Neutrophil (primary cell): ENCODE results near the gene VDR.
A peak's percentile ranks its signal among the peaks of the same experiment; 100 is the strongest.

ENCODE experiments used
- H3K27ac ChIP-seq: fragments of 200-600 bp; sonication (generic); 2 replicates; pipeline ENCODE4 v1.5.1; 2016; ENCODE audit warnings: mild to moderate bottlenecking, moderate library complexity
- H3K27me3 ChIP-seq: fragments of 200-600 bp; sonication (generic); 2 replicates; pipeline ENCODE4 v1.6.0; 2016; ENCODE audit warnings: mild to moderate bottlenecking
- H3K36me3 ChIP-seq: fragments of 200-600 bp; sonication (generic); 2 replicates; pipeline ENCODE4 v1.5.1; 2017
- H3K4me1 ChIP-seq, 2 experiments: fragments of 200-600 bp in 1 of 2; sonication (generic) in 1 of 2; 1 replicate in 1 of 2; 2 replicates in 1 of 2; pipeline versions ENCODE4 v1.5.1 to v1.6.1; 2013 to 2016; ENCODE audit warnings: low read depth in 1 of 2, low read length in 1 of 2, mild to moderate bottlenecking in 1 of 2, moderate library complexity in 1 of 2; ENCODE audit not compliant: control insufficient read depth in 1 of 2, insufficient read depth in 1 of 2
- H3K4me3 ChIP-seq, 2 experiments: fragments of 200-600 bp in 1 of 2; sonication (generic) in 1 of 2; 1 replicate in 1 of 2; 2 replicates in 1 of 2; pipeline ENCODE4 v1.5.1; 2013 to 2016; ENCODE audit warnings: low read depth in 1 of 2, low read length in 1 of 2, mild to moderate bottlenecking in 1 of 2, moderate library complexity in 1 of 2
- H3K9me3 ChIP-seq: fragments of 200-600 bp; sonication (generic); 2 replicates; pipeline ENCODE4 v1.5.1; 2016
- TF ChIP-seq, protein P1 (sequence below): fragments of 200-600 bp; sonication (generic); IDR thresholded peaks from 2 replicates; pipeline ENCODE4 v1.5.1; 2016; ENCODE audit warnings: antibody characterized with exemption

The VDR gene

GRCh38 chr12:47902131-47902639, 2.6 kb downstream of the VDR start:
- peak overlapping the region; percentile 93 for H3K27ac ChIP-seq
- peaks cover 62 to 63% of the 10 kb centered on the region in 2 experiments for H3K4me1 ChIP-seq
- peaks cover 16% of the 10 kb centered on the region for H3K36me3 ChIP-seq
- peaks cover 24% of the 10 kb centered on the region for H3K27me3 ChIP-seq
- TF ChIP-seq, protein P1, sequence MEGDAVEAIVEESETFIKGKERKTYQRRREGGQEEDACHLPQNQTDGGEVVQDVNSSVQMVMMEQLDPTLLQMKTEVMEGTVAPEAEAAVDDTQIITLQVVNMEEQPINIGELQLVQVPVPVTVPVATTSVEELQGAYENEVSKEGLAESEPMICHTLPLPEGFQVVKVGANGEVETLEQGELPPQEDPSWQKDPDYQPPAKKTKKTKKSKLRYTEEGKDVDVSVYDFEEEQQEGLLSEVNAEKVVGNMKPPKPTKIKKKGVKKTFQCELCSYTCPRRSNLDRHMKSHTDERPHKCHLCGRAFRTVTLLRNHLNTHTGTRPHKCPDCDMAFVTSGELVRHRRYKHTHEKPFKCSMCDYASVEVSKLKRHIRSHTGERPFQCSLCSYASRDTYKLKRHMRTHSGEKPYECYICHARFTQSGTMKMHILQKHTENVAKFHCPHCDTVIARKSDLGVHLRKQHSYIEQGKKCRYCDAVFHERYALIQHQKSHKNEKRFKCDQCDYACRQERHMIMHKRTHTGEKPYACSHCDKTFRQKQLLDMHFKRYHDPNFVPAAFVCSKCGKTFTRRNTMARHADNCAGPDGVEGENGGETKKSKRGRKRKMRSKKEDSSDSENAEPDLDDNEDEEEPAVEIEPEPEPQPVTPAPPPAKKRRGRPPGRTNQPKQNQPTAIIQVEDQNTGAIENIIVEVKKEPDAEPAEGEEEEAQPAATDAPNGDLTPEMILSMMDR, result no peak
- peak overlapping the region in 1 of 2 experiments; percentile 41 for H3K4me3 ChIP-seq
- H3K9me3 ChIP-seq, result no peaks in the 10 kb centered on the region

- Histone ChIP-seq H3K27ac (peak overlapping the region; percentile 93), H3K36me3 (peaks cover 16% of the 10 kb centered on the region), H3K4me1 (peaks cover 67 to 68% of the 10 kb centered on the region in 2 experiments), H3K27me3 (peaks cover 19% of the 10 kb centered on the region), H3K9me3 (no peaks in the 10 kb centered on the region), H3K4me3 (peak overlapping the region; percentile 25 to 41)
- TF ChIP-seq, protein P1, result no peak
Measured at GRCh38 chr12:47901718-47902093, 3.1 kb downstream of the VDR start.

DNA sequence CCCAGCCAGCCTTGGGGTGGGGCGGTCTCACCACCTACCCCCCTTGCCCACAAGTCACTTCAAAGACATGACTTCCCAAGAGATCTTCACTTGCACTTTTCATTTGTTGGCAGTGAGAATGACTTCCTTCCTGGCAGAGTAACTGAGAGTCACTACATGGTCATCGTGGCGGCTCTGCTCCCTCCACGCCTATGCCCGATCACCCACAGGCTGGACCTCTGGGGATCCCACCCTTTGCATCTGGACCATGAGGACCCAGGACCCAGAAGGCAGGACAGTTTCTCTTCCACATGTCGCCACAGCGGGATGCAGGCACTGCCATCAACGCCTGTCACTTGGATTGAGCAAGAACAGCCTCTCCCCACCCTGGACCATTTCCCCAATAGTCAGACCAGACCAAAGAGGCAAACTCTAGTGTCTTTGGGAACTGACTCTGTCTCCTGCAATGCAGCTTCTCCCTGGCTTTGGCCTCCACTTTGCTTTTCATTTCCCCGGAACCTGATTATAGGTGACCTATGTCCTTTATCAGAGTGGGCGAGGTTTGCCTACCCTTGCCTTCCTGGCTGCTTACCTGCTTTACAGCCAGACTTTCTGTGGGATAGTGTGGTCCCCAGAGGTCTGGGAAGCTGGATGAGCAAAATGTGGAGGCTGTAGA, 3.6 kb downstream of the VDR start:
- TF ChIP-seq, protein P1, result no peak
- peaks cover 72 to 73% of the 10 kb centered on the region in 2 experiments for H3K4me1 ChIP-seq

GRCh38 chr12:47900131-47901062, 4.4 kb downstream of the VDR start:
- peaks cover 78 to 79% of the 10 kb centered on the region in 2 experiments for H3K4me1 ChIP-seq
- H3K27me3 ChIP-seq, result peaks cover 6% of the 10 kb centered on the region
- TF ChIP-seq, protein P1, result peak; percentile 52
- peak overlapping the region; percentile 25 to 41 for H3K4me3 ChIP-seq
- H3K27ac ChIP-seq, result peak overlapping the region; percentile 93
- no peaks in the 10 kb centered on the region for H3K9me3 ChIP-seq
- H3K36me3 ChIP-seq, result peaks cover 16% of the 10 kb centered on the region

More for the DNA sequence above, 3.6 kb downstream of the VDR start:
- Histone ChIP-seq H3K36me3 (peaks cover 16% of the 10 kb centered on the region), H3K27me3 (peaks cover 14% of the 10 kb centered on the region), H3K4me3 (peak overlapping the region; percentile 25 to 41), H3K27ac (peak overlapping the region; percentile 93), H3K9me3 (no peaks in the 10 kb centered on the region)

GRCh38 chr12:47899466-47899865, 5.3 kb downstream of the VDR start:
- TF ChIP-seq, protein P1, result no peak
- peak overlapping the region; percentile 93 for H3K27ac ChIP-seq
- no peak overlapping the region for H3K4me3 ChIP-seq
- H3K27me3 ChIP-seq, result no peaks in the 10 kb centered on the region
- peaks cover 69 to 72% of the 10 kb centered on the region in 2 experiments for H3K4me1 ChIP-seq
- no peaks in the 10 kb centered on the region for H3K9me3 ChIP-seq
- H3K36me3 ChIP-seq, result peaks cover 16% of the 10 kb centered on the region
